H4 (cell line): ENCODE data around the gene CENPB. TPM values are rescaled to one million over a fixed set of nuclear protein-coding genes. Genes with fewer than 3 reads are reported as not detected.
"Not testable (repeated sequence)": the region's sequence is repeated elsewhere in the genome, so short reads cannot be mapped to it uniquely, and the experiment has no call there.

Source experiments
- DNase-seq: peaks from one replicate; pipeline ENCODE4 v3.0.0-alpha.2; 2015; ENCODE audit warnings: low spot score
- total RNA-seq: library from RNA; depleted of rRNA; stranded (reverse); fragments of >200 nt; shearing (Covaris generic); gene quantifications from 2 replicates; pipeline ENCODE4 v1.2.3, GENCODE V29; 2014

Gene CENPB
- total RNA-seq, 1 experiment from 2014 or later: 24.3 TPM

DNA sequence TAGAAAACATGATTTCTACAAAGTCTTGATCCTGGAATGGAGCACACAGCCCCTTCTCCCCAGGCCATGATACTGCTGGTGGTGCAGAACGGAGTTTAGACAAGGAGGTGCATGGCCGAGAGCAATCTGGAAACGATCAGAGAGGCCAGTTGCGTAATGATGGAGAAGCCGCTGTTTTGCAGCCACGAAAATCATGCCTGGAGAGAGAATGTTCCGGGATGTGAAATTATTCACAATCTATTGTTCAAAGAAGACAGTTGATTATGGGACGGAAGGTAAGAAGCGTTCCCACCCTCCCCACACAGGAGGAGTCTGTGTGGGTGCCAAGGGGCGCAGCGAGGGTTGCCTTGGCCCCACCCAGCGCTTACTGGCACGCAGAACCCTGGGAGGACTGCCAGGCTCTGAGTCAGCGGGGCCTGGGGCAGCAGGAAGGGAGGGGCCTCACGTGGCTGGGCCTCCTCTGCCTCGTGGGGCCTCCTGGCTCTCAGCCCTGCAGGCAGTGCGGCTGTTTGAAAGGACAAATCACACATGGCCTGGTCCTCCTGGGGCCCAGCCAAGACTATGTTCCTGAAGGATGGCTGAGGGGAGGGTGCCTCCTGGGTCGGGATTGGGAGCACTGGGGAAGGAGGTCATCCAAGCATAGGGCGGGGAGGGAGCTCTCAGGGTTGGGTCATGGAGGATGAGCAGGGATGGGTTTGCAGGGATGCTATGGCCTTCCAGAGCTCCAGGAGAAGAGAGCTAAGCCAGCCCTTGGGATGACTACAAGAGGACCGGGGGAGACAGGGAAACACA, 25.1 kb upstream of the CENPB start:
- DNase-seq: peak; percentile 97

DNA sequence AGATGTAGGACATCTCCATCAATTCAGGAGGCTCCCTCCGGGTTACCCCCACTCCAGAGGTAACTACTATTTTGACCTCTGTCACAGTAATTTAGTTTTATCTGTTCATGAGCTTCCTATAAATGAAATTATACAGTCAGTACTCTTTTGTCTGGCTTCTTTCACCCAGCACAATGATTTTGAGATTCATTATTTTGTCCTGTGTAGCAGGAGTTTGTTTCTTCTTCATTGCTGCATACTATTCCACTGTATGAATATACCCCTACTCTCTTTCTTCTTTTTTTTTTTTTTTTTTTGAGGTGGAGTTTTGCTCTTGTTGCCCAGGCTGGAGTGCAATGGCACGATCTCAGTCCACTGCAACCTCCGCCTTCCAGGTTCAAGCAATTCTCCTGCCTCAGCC, 22.0 kb upstream of the CENPB start:
- DNase-seq: no peak

DNA sequence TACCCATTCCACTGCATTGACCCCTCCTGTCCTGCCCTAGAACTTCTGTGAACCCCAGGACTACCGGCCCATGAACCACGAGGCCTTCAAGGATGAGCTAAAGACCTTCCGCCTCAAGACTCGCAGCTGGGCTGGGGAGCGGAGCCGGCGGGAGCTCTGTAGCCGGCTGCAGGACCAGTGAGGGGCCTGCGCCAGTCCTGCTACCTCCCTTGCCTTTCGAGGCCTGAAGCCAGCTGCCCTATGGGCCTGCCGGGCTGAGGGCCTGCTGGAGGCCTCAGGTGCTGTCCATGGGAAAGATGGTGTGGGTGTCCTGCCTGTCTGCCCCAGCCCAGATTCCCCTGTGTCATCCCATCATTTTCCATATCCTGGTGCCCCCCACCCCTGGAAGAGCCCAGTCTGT, 18.2 kb upstream of the CENPB start:
- no peak for DNase-seq

DNA sequence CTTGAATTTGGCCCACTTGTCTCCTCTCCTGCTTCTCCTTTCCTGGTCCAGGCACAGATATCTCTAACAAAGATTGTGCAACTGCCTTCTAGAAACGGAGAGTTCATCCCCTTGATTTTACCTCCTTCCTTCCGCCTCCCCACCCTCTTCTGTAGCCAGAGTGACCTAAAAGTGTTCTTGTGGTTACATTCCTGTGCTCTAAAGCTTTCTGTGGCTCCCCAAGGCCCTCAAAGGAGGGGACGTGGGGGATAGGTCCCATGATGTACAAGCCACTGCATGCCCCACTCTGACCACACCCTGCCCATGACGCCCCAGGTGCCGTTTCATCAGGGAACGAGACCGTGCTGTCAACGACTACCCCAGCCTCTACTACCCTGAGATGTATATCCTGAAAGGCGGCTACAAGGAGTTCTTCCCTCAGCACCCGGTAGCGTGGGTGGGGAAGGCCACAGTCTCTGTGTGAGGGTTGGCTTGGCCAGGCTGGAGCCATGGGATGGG, 17.8 kb upstream of the CENPB start:
- DNase-seq: no peak

GRCh38 chr20:3803854-3804253, 17.3 kb upstream of the CENPB start:
- no peak for DNase-seq

- DNase-seq: no peak
Measured at GRCh38 chr20:3803289-3803688, 16.7 kb upstream of the CENPB start.

GRCh38 chr20:3802524-3803239, 16.1 kb upstream of the CENPB start:
- no peak for DNase-seq

DNA sequence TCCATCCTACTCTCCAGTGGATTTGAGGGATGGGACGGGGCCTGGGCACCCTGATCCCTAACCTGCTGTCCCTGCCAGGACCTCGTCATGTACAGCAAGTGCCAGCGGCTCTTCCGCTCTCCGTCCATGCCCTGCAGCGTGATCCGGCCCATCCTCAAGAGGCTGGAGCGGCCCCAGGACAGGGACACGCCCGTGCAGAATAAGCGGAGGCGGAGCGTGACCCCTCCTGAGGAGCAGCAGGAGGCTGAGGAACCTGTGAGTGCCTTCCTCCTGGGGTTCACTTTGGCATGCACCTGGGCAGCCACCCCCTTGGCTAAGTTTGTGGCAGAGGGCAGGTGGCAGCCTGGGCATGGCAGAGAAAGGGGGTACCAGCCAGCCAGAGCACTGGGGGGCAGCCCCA, 15.3 kb upstream of the CENPB start:
- DNase-seq: no peak

DNA sequence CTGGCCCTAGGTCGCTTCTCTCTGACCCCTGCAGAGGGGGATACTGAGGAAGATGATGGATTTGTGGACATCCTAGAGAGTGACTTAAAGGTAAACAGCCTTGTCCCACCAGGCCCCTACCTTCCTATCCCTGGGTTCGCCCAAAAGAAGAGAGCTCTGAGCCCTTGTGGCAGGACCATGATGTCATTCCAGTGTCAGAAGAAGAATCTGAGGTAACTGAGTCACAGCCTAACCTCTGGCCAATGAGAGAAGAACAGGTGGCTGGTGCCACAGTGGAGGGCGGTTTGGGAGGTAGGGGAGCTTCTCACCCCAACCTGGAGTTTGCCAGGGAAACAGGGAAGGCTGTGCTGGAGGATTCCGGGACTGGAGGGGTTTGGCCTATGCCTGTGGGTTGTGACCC, 14.8 kb upstream of the CENPB start:
- DNase-seq: no peak

- DNase-seq: no peak
Measured at GRCh38 chr20:3800878-3801260, 14.3 kb upstream of the CENPB start.

- no peak for DNase-seq
Measured at GRCh38 chr20:3800256-3800877, 13.8 kb upstream of the CENPB start.

- DNase-seq: no peak
Measured at GRCh38 chr20:3798908-3799248, 12.3 kb upstream of the CENPB start.

DNA sequence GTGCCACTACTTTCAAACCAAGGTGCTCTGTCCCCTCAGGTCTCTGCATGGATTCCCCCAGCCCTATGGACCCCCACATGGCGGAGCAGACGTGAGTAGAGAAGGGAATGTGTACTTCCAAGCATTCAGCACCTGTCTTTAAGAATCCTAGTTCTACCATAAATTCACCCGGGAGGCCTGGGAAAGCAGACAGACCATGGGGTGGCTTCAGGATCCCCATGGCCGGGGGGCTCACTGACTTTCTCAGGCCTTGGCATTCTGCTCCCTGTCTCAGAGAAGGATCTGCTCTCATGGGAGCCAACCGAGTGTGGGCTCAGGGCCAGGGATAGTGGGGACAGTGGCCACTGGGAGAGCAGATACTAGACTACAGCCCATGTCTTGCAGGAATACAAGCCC, 11.8 kb upstream of the CENPB start:
- no peak for DNase-seq

GRCh38 chr20:3797592-3798372, 11.2 kb upstream of the CENPB start:
- DNase-seq: no peak

GRCh38 chr20:3797226-3797545, 10.6 kb upstream of the CENPB start:
- DNase-seq: no peak

DNA sequence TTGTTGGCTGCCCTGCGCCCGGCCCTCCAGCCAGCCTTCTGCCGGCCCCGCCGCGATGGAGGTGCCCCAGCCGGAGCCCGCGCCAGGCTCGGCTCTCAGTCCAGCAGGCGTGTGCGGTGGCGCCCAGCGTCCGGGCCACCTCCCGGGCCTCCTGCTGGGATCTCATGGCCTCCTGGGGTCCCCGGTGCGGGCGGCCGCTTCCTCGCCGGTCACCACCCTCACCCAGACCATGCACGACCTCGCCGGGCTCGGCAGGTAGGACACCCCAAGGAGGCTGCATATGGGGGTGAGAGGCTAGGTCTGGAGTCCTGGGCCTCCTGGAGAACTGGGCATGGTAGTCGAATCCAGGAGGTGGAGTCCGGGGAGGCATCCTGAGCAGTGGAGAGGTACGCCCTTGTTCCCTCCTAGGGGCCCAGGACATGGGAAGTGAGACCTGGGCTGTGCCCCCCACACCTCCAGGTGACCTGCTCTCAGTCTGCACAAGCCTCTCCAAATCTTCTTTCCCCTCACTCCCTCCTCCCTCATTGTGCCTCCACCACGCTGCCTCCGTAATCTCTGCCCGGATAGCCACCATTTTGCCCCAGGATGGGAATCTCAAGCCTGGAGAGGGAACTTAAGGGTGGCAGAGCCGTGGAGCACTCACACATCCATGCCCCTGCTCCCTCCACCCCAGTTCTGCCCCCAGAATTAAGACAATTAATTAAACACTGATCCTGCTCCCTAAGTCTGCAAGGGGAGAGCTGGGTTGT, 10.1 kb upstream of the CENPB start:
- DNase-seq: no peak

DNA sequence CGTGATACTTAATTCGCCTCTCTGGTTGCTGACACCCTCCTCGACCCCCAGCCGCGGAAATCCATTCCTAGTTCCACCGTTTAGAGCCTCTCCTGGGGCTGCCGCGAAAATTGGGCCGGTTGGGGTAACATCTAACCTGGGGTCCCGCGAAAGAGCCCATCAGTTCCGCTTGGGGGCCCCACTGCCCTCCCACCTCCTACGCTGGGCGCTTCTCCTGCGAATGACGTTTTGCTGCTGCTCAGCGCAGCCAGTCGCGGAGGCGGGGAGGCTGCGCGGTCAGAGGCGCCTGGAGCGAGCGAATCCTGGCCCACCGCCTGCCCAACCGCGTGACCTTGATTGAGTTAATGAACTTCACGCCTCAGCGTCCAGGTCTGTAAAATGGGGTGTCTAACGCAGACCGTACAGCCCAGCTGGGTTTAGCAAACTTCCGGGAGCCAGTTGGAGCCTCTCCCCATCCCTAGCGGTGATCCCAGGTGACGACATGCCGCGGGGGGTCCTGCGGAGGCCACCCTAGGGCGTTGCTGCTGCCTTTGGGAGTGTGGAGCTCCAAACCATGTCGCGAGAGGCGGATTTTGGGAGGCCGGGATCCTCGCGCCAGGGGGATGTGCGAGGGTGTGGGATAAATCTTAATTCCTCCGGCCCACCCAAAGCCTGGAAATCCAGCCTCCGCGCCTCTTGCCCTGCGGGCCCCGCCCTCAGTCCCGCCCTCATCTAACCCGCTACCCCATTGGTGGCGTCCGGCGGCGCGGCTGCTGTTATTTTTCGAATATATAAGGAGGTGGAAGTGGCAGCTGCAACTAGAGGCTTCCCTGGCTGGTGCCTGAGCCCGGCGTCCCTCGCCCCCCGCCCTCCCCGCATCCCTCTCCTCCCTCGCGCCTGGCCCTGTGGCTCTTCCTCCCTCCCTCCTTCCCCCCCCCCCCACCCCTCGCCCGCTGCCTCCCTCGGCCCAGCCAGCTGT, 9.2 kb upstream of the CENPB start, which contains the start of gene CDC25B:
Gene CDC25B (plus strand): TSS at position 800 of the 958 bp plus-strand sequence. CDS start 222 bp downstream, outside the sequence.
- peak; percentile 94 for DNase-seq

DNA sequence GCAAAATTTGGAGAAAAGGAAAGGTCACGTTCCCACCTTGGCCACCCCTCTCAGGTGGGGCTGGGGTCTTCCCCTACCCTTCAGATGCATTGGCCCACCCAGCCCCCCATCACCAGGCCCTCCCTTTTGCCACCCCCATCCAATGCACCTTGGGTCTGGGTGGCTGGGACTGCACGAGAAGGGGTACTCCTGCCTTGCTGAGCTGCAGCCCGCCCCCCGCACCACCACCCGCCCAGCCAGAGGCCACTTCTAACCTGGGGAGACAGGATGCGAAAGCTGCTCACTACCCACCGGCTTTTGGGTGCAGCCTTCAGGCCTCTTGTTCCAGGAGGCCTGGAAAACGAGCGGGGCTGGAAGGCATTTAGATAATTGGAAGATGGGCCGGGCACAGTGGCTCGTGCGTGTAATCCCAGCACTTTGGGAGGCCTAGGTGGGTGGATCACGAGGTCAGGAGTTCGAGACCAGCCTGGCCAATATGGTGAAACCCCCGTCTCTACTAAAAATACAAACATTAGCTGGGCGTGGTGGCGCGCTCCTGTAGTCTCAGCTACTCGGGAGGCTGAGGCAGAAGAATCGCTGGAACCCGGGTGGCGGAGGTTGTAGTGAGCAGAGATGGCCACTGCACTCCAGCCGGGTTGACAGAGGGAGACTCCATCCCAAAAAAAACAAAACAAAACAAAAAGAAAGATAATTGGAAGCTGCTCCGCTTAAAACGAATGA, 8.3 kb upstream of the CENPB start:
- DNase-seq: no peak

- DNase-seq: not testable (repeated sequence)
Measured at GRCh38 chr20:3794168-3794567, 7.6 kb upstream of the CENPB start.
